ENCODE results near the gene GET4.

GRCh38 chr7:919114-919442 is 42.7 kb downstream of the GET4 start:
- TF ChIP-seq CTCF (IDR thresholded peaks at IDR 0.05) (no peak), ZFX (IDR thresholded peaks at IDR 0.05; ENCODE audit: borderline replicate concordance) (no peak)

Measured in 22Rv1 (cell line).